PFSK-1 (cell line): ENCODE results near the gene PLK5.

ENCODE experiments used
- FOXP2 ChIP-seq: optimal IDR thresholded peaks from 2 replicates; pipeline ENCODE3; 2011; ENCODE audit warnings: borderline replicate concordance, control low read depth, inconsistent platforms; ENCODE audit not compliant: insufficient read depth; ENCODE audit errors: extremely low read length, extremely low read depth
- POLR2AphosphoS5 ChIP-seq: IDR thresholded peaks from 2 replicates; pipeline ENCODE4 v1.6.1; 2012; ENCODE audit warnings: low read depth, mild to moderate bottlenecking, control low read depth, low read length, moderate library complexity
- SIN3A ChIP-seq: IDR thresholded peaks from 2 replicates; pipeline ENCODE4 v1.6.1; 2012; ENCODE audit warnings: mild to moderate bottlenecking, low read length, moderate library complexity, borderline replicate concordance; ENCODE audit not compliant: insufficient read depth
- TAF1 ChIP-seq: IDR thresholded peaks from 2 replicates; pipeline ENCODE4 v1.6.1; 2012; ENCODE audit warnings: low read length, control low read depth, borderline replicate concordance; ENCODE audit not compliant: insufficient read depth
- TF ChIP-seq, protein P1 (sequence below), 2 experiments: IDR thresholded peaks; 2 replicates each; pipeline versions ENCODE4 v1.6.1 to v1.8.0; 2011 to 2012; ENCODE audit warnings: low read depth in 2 of 2, low read length in 2 of 2, control low read depth in 1 of 2, inconsistent platforms in 1 of 2, mild to moderate bottlenecking in 1 of 2, moderate library complexity in 1 of 2; ENCODE audit not compliant: insufficient read depth in 1 of 2

The PLK5 gene

DNA sequence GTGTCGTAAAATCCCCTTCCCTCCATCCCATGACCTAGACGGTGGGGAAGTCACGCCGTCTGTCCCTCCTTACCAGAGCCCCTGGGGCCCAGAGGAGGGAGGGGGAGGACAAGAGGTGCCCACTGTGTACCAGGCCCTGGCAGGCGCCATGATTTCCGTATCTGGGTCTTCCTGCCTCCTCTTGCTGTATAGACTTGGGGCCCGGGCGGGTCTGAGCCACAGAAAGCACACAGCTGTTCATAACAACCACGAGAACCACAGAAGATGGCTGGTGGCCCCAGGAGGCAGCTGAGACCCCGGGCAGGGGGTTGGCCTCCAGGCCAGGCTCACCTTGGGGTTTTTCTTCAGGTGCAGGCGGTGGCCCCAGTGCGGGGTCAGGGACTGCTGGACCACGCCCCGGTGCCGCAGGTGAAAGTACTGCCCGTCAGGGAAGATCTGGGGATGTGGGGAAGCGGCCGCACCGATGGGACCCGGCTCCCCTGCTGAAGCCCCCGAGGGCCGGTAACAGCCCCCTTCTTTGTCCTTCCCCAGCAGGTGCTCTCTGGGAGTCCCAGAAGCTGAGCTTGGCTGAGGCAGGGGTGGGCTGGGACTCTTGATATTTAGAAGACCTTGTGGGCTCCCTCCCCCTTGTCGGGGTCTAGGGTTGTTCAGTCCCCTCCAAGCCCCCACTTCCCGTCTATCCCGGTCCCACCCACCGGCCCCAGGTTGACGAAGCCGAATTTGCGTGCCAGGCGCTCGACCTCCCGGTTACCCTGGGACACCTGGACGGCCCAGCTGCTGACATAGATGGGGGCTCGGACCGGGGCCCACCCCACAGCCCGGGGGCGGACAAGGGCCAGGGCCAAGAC, 34.2 kb upstream of the PLK5 start:
- TF ChIP-seq SIN3A, result no peak
- TF ChIP-seq POLR2AphosphoS5, result no peak
- no peak for TF ChIP-seq TAF1
- TF ChIP-seq, protein P1, sequence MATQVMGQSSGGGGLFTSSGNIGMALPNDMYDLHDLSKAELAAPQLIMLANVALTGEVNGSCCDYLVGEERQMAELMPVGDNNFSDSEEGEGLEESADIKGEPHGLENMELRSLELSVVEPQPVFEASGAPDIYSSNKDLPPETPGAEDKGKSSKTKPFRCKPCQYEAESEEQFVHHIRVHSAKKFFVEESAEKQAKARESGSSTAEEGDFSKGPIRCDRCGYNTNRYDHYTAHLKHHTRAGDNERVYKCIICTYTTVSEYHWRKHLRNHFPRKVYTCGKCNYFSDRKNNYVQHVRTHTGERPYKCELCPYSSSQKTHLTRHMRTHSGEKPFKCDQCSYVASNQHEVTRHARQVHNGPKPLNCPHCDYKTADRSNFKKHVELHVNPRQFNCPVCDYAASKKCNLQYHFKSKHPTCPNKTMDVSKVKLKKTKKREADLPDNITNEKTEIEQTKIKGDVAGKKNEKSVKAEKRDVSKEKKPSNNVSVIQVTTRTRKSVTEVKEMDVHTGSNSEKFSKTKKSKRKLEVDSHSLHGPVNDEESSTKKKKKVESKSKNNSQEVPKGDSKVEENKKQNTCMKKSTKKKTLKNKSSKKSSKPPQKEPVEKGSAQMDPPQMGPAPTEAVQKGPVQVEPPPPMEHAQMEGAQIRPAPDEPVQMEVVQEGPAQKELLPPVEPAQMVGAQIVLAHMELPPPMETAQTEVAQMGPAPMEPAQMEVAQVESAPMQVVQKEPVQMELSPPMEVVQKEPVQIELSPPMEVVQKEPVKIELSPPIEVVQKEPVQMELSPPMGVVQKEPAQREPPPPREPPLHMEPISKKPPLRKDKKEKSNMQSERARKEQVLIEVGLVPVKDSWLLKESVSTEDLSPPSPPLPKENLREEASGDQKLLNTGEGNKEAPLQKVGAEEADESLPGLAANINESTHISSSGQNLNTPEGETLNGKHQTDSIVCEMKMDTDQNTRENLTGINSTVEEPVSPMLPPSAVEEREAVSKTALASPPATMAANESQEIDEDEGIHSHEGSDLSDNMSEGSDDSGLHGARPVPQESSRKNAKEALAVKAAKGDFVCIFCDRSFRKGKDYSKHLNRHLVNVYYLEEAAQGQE (IDR thresholded peaks at IDR 0.05; ENCODE audit: insufficient read depth in 1 of 2, low read depth in 2 of 2, low read length in 2 of 2), result no peak
- TF ChIP-seq FOXP2, result no peak

DNA sequence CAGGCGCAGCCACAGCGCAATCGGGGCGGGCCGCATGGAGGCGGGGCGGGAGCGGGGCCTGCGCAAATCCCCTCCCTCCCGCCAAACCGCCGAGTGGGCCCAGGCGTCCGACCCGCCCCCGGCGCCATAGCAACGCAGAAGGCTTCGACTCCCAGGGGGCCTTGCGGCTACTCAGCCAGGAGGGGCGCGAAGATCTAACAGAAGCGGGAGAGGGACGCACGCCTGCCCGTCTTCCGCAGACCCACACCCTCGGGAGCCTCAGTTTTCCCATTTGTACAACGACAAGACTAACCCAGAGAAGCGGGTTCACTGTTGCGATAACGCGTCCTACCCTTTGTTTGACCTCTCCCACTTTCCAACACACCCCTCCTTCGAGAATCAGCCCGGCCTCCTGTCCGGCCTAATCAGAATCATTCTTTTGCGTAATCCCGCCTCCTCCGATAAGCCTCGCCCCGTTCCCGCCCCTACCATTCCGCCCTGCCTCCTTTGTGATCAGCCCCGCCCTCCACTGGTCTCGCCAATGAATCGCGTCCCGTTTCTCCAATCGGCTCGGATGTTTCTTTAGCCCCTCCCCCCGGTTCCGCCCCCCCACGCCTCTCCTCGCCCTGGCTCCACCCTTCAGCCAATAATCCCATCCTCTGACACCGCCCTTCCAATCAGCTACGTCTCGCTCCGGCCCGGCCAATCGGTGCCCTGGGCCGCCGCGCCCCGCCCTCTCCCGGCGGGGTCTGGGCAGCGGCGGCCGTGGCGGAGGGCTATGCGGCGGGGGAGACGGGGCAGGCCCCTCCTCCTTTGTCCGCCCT, 33.4 kb upstream of the PLK5 start, which contains the start of gene PCSK4:
PCSK4 (minus strand) TSS at position 40 of the 803 bp plus-strand sequence; CDS start at position 36, 4 bp downstream.
- no peak for TF ChIP-seq FOXP2
- TF ChIP-seq SIN3A, result peak; percentile 89; the same call in 1 of the 2 replicates

DNA sequence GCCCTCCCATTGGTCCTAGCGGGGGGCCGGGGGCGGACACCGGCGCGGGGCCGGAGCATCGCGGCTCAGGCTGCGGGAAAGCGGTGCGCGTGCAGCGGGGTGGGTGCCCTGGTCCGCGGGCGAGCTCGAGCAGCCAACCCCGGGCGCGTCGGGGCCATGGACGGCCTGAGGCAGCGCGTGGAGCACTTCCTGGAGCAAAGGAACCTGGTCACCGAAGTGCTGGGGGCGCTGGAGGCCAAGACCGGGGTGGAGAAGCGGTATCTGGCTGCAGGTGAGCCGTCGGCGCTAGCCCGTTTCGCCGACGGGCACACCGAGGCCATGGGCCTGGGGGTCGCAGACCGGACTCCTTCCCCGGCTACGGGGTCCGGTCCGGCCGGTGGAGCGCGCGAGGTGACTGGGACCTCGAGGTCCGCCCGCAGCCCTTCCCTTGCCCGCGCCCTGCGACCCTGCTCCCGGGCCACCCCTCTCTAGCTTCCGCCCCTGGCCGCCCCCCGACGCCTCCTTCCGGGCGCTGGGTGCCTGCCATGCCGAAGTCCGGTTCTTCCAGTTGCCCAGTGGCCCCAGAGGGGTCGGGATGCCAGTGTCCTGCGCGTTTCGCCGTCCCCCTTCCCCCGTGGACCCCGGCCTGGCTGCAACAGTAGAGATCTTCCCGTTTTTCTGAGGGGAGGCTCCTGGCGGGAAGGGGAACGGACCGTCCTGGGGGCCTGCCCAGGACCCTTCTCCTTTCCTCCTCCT, 32.6 kb upstream of the PLK5 start, which contains the start of gene REEP6:
REEP6 (plus strand) TSS at position 68 of the 735 bp plus-strand sequence; CDS start at position 157, 89 bp downstream.
- TF ChIP-seq TAF1, result 0 out of 2 replicates have a peak, but pooled peaks have one; percentile 51
- no peak for TF ChIP-seq SIN3A
- peak; percentile 49; the same call in 1 of the 2 replicates for TF ChIP-seq POLR2AphosphoS5
- no peak for TF ChIP-seq FOXP2
- TF ChIP-seq, protein P1 (IDR thresholded peaks at IDR 0.05; ENCODE audit: insufficient read depth in 1 of 2, low read depth in 2 of 2, low read length in 2 of 2), result no peak

DNA sequence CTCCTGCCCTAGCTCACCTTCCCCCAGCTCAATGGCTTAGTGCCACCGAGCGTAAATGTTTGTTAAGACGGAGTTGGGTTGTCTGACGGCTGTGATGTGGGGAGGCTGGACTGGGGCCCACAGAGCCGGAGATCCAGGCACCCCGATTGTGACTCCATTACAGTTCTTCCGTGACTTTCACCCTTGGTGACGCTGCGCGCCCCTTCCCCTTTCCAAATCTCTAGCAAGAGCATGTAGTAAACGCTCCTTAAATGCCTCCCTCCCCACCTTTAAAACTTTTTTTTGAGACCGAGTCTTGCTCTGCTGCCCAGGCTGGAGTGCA, 32.1 kb upstream of the PLK5 start:
- TF ChIP-seq, protein P1 (IDR thresholded peaks at IDR 0.05; ENCODE audit: insufficient read depth in 1 of 2, low read depth in 2 of 2, low read length in 2 of 2), result no peak
- TF ChIP-seq POLR2AphosphoS5 (no peak), SIN3A (no peak), TAF1 (no peak), FOXP2 (no peak)

DNA sequence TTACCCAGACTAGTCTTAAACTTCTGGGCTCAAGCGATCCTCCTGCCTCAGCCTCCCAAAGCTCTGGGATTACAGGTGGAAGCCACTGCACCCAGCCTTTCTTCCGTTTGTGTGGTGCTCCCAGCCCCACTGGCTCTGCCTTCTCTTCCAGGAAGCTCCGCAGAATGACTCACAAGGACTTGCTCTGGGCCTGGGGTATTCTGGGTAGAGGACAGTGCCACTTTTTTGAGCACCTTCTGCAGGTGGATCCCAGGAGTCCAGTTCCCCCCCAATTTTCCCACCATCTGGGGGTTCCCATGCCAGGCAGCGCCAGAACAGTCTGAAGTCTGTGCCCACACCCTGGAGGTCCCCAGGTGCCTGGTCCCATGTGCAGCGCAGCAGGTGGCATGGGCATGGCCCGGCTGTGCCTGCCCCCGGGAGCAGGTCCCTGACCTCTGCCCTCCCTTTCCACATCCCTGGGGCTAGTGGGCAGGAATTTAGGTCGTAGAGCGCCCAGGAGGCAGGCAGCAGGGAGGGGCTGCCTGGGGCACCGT, 31.3 kb upstream of the PLK5 start:
- TF ChIP-seq, protein P1 (IDR thresholded peaks at IDR 0.05; ENCODE audit: insufficient read depth in 1 of 2, low read depth in 2 of 2, low read length in 2 of 2), result no peak
- TF ChIP-seq TAF1, result no peak
- no peak for TF ChIP-seq FOXP2
- TF ChIP-seq POLR2AphosphoS5, result no peak
- no peak for TF ChIP-seq SIN3A
